GM18517 (cell line): Measurements from ENCODE around the gene SLC35B1.
"Not testable (repeated sequence)": the region's sequence is repeated elsewhere in the genome, so short reads cannot be mapped to it uniquely, and the experiment has no call there.

Source experiments
- ATAC-seq: cut with Tn5 transposase; IDR thresholded peaks from one replicate; pipeline ENCODE4 v1.9.1; 2021; ENCODE audit warnings: mild to moderate bottlenecking, moderate library complexity; ENCODE audit not compliant: unreplicated experiment

SLC35B1 gene

DNA sequence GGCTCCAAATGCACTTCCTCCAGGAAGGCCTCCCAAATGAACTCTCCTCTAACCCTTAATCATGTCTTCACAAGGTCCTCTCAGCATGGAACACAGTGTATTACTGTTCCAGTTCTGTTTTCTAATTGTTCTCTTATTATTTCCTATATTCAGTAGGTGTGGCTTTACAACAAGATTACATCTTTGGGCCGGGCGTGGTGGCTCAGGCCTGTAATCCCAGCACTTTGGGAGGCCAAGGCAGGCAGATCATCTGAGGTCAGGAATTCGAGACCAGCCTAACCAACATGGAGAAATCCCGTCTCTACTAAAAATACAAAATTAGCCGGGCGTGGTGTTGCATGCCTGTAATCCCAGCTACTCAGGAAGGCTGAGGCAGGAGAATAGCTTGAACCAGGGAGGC, 34.1 kb downstream of the SLC35B1 start:
- not testable (repeated sequence) for ATAC-seq

- ATAC-seq: no peak
Observed at GRCh38 chr17:49670641-49671040, 37.1 kb downstream of the SLC35B1 start.

GRCh38 chr17:49670002-49670401, 37.8 kb downstream of the SLC35B1 start:
- no peak for ATAC-seq

- ATAC-seq: no peak
Observed at GRCh38 chr17:49667854-49668253, 39.9 kb downstream of the SLC35B1 start.

GRCh38 chr17:49664706-49665211, 43.0 kb downstream of the SLC35B1 start:
- no peak for ATAC-seq

- ATAC-seq: no peak
Observed at GRCh38 chr17:49659661-49660382, 47.9 kb downstream of the SLC35B1 start.

DNA sequence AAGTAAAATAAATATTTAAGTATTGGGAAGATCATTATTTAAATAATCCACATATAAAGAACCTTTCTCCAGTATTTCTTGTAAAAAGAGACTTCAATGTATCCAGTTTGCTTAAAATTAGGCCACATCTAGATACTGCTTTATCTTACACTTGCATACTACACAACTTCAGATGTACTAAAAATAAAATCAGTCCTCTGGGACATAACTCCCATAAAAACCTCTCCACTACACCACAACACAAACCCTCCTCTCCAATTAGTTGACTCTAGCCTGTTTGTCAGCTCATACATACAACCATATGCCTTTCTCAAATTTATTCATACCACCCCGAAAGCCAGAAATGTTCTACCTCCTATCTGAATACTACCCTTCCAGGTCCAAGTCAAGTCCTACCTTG, 51.5 kb downstream of the SLC35B1 start:
- no peak for ATAC-seq
